CD14-positive monocyte (primary cell): ENCODE measurements around the gene WDR7. TPM values are rescaled to one million over a fixed set of nuclear protein-coding genes. Genes with fewer than 3 reads are reported as not detected.
A peak's percentile ranks its signal among the peaks of the same experiment; 100 is the strongest.

Experiments used
- DNase-seq, 3 donors: peaks; one replicate each; pipeline ENCODE4 v3.0.0-alpha.2; 2011 to 2022
- H2AFZ ChIP-seq: 2 replicates; pipeline ENCODE4 v1.6.0; 2012; ENCODE audit warnings: mild to moderate bottlenecking, low read depth, low read length, inconsistent platforms; ENCODE audit not compliant: insufficient read depth, poor library complexity, severe bottlenecking
- H3K27ac ChIP-seq, 2 donors: 1 replicate in 1 of 2; 2 replicates in 1 of 2; pipeline ENCODE4 v1.5.1; 2012 to 2013; ENCODE audit warnings: low read length in 2 of 2, control low read depth in 1 of 2, inconsistent platforms in 1 of 2, low read depth in 1 of 2, mild to moderate bottlenecking in 1 of 2
- H3K27me3 ChIP-seq, 2 donors: one replicate each; pipeline versions ENCODE4 v1.6.0 to v1.6.1; 2011 to 2013; ENCODE audit warnings: low read length in 2 of 2; ENCODE audit not compliant: control insufficient read depth in 2 of 2, insufficient read depth in 2 of 2
- H3K36me3 ChIP-seq, 2 donors: replicated peaks in 1 of 2; 1 replicate in 1 of 2; 2 replicates in 1 of 2; pipeline versions ENCODE4 v1.5.1 to v1.6.1; 2012 to 2013; ENCODE audit warnings: low read length in 2 of 2, control low read depth in 1 of 2, inconsistent platforms in 1 of 2, mild to moderate bottlenecking in 1 of 2; ENCODE audit not compliant: insufficient read depth in 2 of 2, control insufficient read depth in 1 of 2
- H3K4me1 ChIP-seq, 2 donors: 1 replicate in 1 of 2; 2 replicates in 1 of 2; pipeline versions ENCODE4 v1.5.1 to v1.6.1; 2012 to 2013; ENCODE audit warnings: low read length in 2 of 2, control low read depth in 1 of 2, inconsistent platforms in 1 of 2, mild to moderate bottlenecking in 1 of 2, moderate library complexity in 1 of 2; ENCODE audit not compliant: insufficient read depth in 2 of 2, control insufficient read depth in 1 of 2
- H3K4me2 ChIP-seq: replicated peaks from 2 replicates; pipeline ENCODE3; 2012; ENCODE audit warnings: low read length, moderate library complexity, mild to moderate bottlenecking; ENCODE audit not compliant: poor library complexity, severe bottlenecking; ENCODE audit errors: extremely low read depth
- H3K4me3 ChIP-seq, 3 experiments: fragments of 200-600 bp in 1 of 3; sonication (generic) in 1 of 3; replicated peaks in 1 of 3; 1 replicate in 2 of 3; 2 replicates in 1 of 3; pipeline ENCODE4 v1.5.1; 2011 to 2013; ENCODE audit warnings: low read length in 3 of 3, mild to moderate bottlenecking in 3 of 3, control low read depth in 2 of 3, low read depth in 2 of 3, inconsistent platforms in 1 of 3, moderate library complexity in 1 of 3
- H3K79me2 ChIP-seq: 2 replicates; pipeline ENCODE4 v1.6.0; 2012; ENCODE audit warnings: mild to moderate bottlenecking, control low read depth, inconsistent platforms, low read length, moderate library complexity; ENCODE audit not compliant: insufficient read depth
- H3K9ac ChIP-seq: 2 replicates; pipeline ENCODE4 v1.6.0; 2017; ENCODE audit warnings: low read length, mild to moderate bottlenecking; ENCODE audit not compliant: insufficient read depth, poor library complexity, severe bottlenecking
- H3K9me3 ChIP-seq, 2 donors: replicated peaks in 1 of 2; 1 replicate in 1 of 2; 2 replicates in 1 of 2; pipeline versions ENCODE4 v1.5.1 to v1.6.1; 2012 to 2013; ENCODE audit warnings: low read length in 2 of 2, control low read depth in 1 of 2; ENCODE audit not compliant: control insufficient read depth in 1 of 2, insufficient read depth in 1 of 2
- H4K20me1 ChIP-seq: 2 replicates; pipeline ENCODE4 v1.6.0; 2012; ENCODE audit warnings: mild to moderate bottlenecking, low read length, control low read depth, moderate library complexity; ENCODE audit not compliant: insufficient read depth
- H3K27ac Mint-ChIP-seq, 7 donors: one replicate each; pipeline ENCODE4 v1.8.0; 2020; ENCODE audit warnings: mild to moderate bottlenecking in 7 of 7, mixed read lengths in 7 of 7, moderate library complexity in 6 of 7, inconsistent platforms in 2 of 7
- H3K27me3 Mint-ChIP-seq, 3 donors: one replicate each; pipeline ENCODE4 v1.8.0; 2021 to 2022; ENCODE audit warnings: low read depth in 3 of 3, mild to moderate bottlenecking in 3 of 3, mixed read lengths in 3 of 3, moderate library complexity in 3 of 3, inconsistent platforms in 1 of 3
- H3K36me3 Mint-ChIP-seq, 2 donors: one replicate each; pipeline ENCODE4 v1.8.0; 2020; ENCODE audit warnings: mixed read lengths in 2 of 2, inconsistent platforms in 1 of 2, mild to moderate bottlenecking in 1 of 2
- H3K4me1 Mint-ChIP-seq: one replicate; pipeline ENCODE4 v1.8.0; 2020; ENCODE audit warnings: mild to moderate bottlenecking, mixed read lengths
- H3K4me3 Mint-ChIP-seq, 2 donors: one replicate each; pipeline ENCODE4 v1.8.0; 2020; ENCODE audit warnings: mild to moderate bottlenecking in 2 of 2, mixed read lengths in 2 of 2, moderate library complexity in 1 of 2
- H3K9me3 Mint-ChIP-seq, 7 donors: one replicate each; pipeline ENCODE4 v1.8.0; 2020 to 2022; ENCODE audit warnings: mixed read lengths in 7 of 7, mild to moderate bottlenecking in 6 of 7, moderate library complexity in 6 of 7, inconsistent platforms in 2 of 7
- CTCF ChIP-seq: fragments of 200-600 bp; IDR thresholded peaks from one replicate; pipeline ENCODE4 v1.8.0; 2022; ENCODE audit warnings: antibody characterized with exemption, mild to moderate bottlenecking
- WGBS: methylation state at CpG from one replicate; pipeline ENCODE4 v1.1.5; 2013; ENCODE audit warnings: missing lambda C conversion rate; ENCODE audit not compliant: insufficient coverage; 5-methylcytosine and 5-hydroxymethylcytosine counted together
- intact Hi-C, 2 donors: fragments of 100-400 bp; cut with micrococcal nuclease; formaldehyde crosslinking; loops; one replicate each; pipeline versions ENCODE4 v1.15.0 to v1.15.1; 2023
- polyA plus RNA-seq, 3 donors: library from polyadenylated mRNA; depleted of rRNA in 1 of 3; unstranded in 2 of 3; stranded (reverse) in 1 of 3; fragments of 300-500 nt in 2 of 3; fragments of >200 nt in 1 of 3; fragmentation: Illumina TruSeq in 2 of 3; gene quantifications; 1 replicate in 2 of 3; 2 replicates in 1 of 3; pipeline ENCODE4 v1.2.3, GENCODE V29; 2012 to 2021

Gene WDR7
- polyA plus RNA-seq, 3 donors: 9.1 to 23.6 (median 9.5) TPM

GRCh38 chr18:56787390-56787789 is 136.2 kb downstream of the WDR7 start:
- intact Hi-C loops: no loop called here
- H3K27ac Mint-ChIP-seq: no peak overlapping the region
- no CpG with 5 or more reads among the region's 5 CpGs for WGBS

GRCh38 chr18:56789004-56789888 is 138.1 kb downstream of the WDR7 start:
- Mint-ChIP-seq H3K27me3 (no peaks in the 10 kb centered on the region), H3K9me3 (no peaks in the 10 kb centered on the region), H3K36me3 (peaks cover 32 to 48% of the 10 kb centered on the region in 2 donors), H3K4me1 (no peaks in the 10 kb centered on the region), H3K27ac (no peak overlapping the region), H3K4me3 (no peak overlapping the region)
- Histone ChIP-seq H3K4me3 (no peak overlapping the region), H3K4me2 (no peak overlapping the region), H3K27me3 (no peaks in the 10 kb centered on the region), H3K27ac (no peak overlapping the region), H3K4me1 (no peaks in the 10 kb centered on the region), H2AFZ (no peak overlapping the region), H3K9ac (no peak overlapping the region), H3K36me3 (peaks cover 25 to 45% of the 10 kb centered on the region in 2 donors), H3K9me3 (no peaks in the 10 kb centered on the region), H3K79me2 (no peaks in the 10 kb centered on the region), H4K20me1 (no peaks in the 10 kb centered on the region)
- intact Hi-C loops: no loop called here
- 100% methylated on average over 4 of the region's 9 CpGs for WGBS
- TF ChIP-seq CTCF: peak; percentile 71
- DNase-seq: peak in 2 of 3 donors; percentile 4 to 18

More at GRCh38 chr18:56787390-56787789, 136.2 kb downstream of the WDR7 start:
- Mint-ChIP-seq H3K36me3 (peaks cover 38 to 50% of the 10 kb centered on the region in 2 donors), H3K27me3 (no peaks in the 10 kb centered on the region), H3K9me3 (no peaks in the 10 kb centered on the region), H3K4me3 (no peak overlapping the region), H3K4me1 (no peaks in the 10 kb centered on the region)
- Histone ChIP-seq H3K27ac (no peak overlapping the region), H3K9ac (no peak overlapping the region), H3K79me2 (no peaks in the 10 kb centered on the region), H2AFZ (no peak overlapping the region), H3K4me3 (no peak overlapping the region), H3K4me1 (no peaks in the 10 kb centered on the region), H4K20me1 (no peaks in the 10 kb centered on the region), H3K4me2 (no peak overlapping the region), H3K9me3 (no peaks in the 10 kb centered on the region), H3K27me3 (no peaks in the 10 kb centered on the region), H3K36me3 (peaks cover 36 to 56% of the 10 kb centered on the region in 2 donors)
- TF ChIP-seq CTCF: no peak
- DNase-seq: no peak
